Non-pigmented ciliary epithelial cell (primary cell): ENCODE measurements around the gene CLOCK.

Experiments
- DNase-seq: peaks from one replicate; pipeline ENCODE4 v3.0.0-alpha.2; 2010; ENCODE audit warnings: low read depth

Gene CLOCK

DNA sequence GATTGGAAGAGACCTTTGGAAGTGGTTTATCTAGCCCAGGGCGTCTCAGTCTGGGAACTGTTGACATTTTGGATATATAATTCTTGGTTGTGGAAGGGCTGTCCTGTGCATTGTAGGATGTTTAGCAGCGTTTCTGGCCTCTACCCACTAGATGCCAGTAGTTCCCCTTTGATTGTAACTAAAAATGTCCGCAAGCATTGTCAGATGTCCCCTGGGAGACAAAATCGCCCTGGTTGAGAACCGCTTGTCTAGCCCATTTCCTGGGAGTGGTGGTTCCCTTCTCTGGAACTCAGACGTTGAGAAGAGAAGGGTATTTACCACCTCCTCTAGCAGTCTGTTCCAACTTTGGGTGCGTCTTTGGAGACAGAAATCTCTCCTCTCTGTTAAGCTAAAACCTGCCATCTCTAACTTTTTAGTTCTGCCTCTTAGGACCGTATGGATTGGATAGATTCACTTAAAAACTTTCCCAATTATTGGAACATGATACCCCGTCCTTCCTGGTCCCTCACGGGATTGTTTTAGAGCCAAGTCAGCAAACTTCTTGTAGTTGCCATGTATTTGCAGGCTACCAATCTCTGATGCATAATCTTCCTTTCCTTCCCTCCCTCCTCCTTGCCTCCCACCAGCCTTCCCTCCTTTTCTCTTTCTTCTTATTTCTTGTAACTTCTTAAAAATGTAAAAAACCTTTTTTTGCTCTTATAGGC is 137.1 kb downstream of the CLOCK start:
- DNase-seq = no peak

- DNase-seq = no peak
Observed at GRCh38 chr4:55407764-55408163, 138.9 kb downstream of the CLOCK start.

GRCh38 chr4:55407119-55407518 is 139.6 kb downstream of the CLOCK start:
- no peak for DNase-seq

DNA sequence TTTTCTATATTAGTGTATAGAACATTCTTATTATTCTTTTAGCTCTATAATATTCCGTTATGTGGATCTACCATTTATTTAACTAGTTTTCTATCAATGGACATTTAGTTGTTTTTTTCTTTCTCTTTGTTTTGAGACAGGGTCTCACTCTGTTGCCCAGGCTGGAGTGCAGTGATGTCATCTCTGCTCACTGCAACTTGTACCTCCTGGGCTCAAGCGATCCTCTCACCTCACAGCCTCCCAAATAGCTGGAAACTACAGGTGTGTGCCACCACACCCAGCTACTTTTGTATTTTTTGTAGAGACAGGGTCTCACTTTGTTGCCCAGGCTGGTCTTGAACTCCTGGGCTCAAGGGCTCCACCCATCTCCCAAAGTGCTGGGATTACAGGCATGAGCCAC is 140.2 kb downstream of the CLOCK start:
- no peak for DNase-seq

GRCh38 chr4:55405073-55405472 is 141.6 kb downstream of the CLOCK start:
- DNase-seq = no peak

DNA sequence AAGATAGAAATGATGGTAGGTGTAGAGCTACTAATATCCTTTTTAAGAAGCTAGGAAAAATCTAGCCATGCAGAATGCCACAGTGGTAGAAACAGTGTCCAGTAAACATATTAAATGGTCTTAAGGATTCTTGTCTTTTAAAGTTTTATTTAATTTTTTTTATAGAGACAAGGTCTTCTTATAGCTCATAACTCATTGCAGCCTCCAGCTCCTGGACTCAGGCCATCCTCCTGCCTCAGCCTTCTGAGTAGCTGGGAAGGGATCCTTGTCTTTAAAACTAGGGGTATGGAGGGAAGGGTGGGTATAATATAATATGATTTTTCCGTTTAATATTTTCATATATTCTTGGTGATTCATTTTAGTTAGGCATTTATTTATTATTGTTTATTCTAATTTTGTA is 147.1 kb downstream of the CLOCK start:
- no peak for DNase-seq

DNA sequence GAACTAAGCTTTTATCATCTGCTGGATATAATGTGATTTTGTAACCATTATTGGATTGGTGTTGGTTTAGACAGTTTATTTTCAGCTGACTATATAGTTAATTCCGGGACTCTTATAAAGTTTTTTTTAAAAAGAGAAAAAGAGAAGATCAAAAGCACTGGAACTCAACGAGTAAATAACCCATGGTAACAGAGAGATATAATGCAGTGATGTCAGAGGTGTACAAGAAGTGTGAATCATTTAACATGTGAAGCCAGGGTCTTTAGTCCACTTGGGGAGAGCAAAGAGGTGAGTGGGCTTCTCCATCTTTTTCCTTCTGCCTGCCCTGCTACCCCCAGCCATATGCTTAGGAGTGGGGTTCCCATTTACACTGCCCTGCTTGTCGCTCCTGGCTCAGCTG is 147.7 kb downstream of the CLOCK start:
- DNase-seq = no peak

DNA sequence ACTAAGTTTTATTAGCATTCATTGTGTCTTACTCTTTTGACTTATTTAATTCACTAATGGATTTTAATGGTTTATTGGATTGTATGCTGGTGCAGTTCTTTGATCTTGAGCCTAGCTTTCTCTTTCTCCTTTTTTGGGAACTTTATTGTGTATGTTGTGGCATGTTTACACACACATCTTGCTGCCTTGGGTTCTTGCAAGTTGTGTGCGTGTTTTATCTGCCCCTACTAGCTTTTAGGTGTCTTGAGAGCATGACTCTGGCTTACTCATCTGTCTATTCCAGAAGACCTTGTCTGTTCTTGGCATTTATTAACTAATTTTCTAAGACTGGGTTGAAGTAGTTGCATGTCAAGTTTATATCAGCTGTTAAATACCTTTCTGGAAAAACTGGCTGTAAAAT is 148.2 kb downstream of the CLOCK start:
- no peak for DNase-seq

DNA sequence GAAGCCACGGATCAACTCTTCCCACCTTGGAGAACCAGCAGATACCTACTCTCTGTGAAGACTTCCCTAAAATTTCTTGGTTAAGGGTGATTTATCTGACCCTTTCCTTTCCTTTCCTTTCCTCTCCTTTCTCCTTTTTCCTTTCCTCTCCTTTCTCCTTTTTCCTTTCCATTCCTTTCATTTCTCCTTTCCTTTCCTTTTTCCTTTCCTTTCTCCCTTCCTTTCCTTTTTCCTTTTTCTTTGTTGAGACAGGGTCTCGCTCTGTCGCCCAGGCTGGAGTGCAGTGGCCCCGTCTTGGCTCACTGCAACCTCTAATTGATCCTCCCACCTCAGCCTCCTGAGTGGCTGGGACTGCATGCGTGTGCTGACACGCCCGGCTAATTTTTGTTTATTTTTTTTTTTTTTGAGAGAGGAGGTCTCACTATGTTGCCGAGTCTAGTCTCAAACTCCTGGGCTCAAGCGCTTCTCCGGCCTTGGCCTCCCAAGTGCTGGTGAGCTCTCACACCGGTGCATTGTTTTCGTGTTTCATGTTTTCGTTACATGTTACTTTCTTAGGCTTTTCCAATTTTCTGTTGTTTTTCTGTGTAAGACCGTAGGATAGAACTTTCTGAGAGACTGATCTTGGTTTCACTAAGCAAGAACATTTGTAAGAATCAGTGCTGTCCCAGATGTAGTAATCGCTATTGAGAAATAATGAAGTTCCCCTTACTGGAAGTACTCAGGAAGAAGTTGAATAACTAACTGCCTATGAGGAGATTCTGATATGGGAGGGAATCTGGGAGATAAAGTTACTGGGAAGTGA is 149.0 kb downstream of the CLOCK start:
- no peak for DNase-seq

DNA sequence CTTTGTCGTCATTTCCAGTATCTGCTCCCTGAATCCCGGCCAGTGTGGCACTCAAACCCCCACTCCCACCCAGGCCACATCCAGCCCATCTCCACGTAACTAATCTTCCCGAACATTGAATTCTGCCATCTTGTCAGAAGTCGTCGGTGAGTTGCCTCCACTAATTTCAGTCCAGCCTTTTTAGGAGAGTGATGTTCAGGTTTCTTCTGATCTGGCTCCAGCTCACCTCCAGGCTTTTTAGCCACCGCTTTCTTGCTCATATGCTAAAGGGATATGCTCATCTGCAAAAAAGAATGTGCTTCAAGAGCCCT is 149.6 kb downstream of the CLOCK start:
- DNase-seq = no peak

GRCh38 chr4:55396308-55397125 is 150.2 kb downstream of the CLOCK start:
- no peak for DNase-seq

- DNase-seq = no peak
Observed at GRCh38 chr4:55395529-55396307, 151.0 kb downstream of the CLOCK start, which contains the start of gene TMEM165. TSS of gene TMEM165 (plus strand) at chr4:55395957. CDS start at chr4:55396190, 233 bp downstream.

DNA sequence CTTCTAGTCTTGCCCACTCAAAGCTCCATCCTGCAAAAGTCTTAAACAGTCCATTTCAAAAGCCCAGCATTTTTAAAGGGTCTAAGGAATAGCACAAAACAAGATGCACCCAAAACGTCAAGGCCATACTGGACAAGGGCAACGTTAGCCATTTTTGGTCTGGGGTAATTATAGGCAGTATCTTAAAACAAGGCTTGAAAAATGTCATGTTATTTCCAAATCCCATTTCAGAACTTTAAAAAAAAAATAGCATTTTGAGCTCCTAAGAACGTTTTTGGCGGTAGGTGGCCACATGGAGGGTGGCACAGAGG is 151.5 kb downstream of the CLOCK start:
- no peak for DNase-seq

- no peak for DNase-seq
Observed at GRCh38 chr4:55393461-55394320, 153.0 kb downstream of the CLOCK start.

DNA sequence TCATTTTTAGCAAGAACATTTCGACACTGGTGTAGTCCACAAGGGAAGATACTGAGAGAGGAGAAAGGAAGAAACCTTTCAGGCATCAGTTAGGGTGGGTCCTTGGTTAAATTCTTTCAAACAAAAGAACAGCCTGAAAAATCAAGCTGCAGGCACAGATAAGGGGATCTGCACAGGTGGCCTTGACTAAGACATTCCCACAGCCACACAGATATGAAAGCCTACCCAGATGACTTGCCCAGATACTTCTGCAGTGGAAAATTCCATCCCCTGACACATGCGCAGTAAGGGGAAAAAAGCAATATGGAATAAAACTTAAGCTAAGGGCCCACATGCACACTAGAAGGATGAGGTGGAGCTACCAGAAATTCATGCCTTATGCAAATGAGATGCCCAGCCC is 159.9 kb downstream of the CLOCK start:
- DNase-seq = no peak

DNA sequence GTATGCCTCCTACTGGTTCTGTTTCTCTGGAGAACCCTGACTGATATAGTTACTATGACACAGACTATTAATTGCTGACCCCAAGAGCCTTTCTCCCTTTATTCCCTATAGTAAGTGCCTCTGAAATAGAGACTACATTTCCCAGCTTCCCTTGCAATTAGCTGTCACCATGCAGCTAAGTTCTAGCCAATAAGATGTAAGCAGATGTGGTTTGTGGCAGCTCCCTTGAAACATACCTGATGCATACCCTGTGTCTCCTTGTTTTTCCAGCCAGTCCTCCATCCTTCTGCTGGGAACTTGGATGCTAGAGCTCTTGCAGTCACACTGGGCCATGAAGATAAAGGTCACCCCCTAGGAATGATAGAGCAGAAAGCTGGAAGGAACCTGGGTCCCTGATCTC is 160.6 kb downstream of the CLOCK start:
- no peak for DNase-seq

DNA sequence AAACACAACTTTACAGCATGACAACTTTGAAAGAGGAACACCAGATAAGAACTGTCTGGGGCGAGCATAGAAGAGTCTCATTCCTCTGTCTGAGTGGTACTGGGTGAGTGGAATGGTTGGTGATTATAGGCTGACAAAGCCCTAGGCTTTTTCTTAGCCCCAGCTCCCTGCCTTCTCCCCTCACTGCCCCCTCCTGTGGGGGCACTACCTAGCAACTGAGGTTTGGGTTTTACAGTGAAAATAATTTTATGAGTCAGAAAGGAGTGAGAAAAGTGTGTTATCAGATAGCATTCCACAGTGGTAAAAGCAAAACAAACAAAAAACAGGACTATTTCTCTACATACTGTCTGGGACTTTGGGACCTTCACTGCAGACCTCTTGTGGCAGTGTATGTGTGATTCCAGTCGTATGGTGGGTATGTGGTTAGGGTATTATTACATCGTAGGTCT is 161.5 kb downstream of the CLOCK start:
- DNase-seq = no peak

GRCh38 chr4:55382488-55383003 is 164.2 kb downstream of the CLOCK start:
- DNase-seq = no peak

DNA sequence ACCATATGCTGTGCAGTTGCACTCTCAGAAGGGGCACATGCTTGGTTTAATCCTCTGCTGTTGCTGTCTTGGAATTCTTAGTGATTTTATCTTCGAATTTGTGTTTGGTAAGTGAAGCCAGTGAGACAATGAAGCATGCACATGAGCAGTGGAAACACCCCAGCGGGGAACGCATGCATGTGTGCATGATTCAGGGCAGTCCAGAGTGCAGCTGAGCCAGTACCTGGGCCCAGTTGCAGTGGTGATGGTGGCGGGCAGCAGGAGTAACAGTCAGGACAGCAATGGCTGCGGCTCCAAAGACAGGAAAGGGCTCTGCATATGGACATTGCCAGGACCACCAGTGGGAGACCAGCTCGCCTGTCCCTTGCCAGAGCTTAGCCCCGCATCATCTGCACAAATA is 165.2 kb downstream of the CLOCK start:
- no peak for DNase-seq

GRCh38 chr4:55380576-55380975 is 166.1 kb downstream of the CLOCK start:
- DNase-seq = no peak
